RWPE2 (cell line): ENCODE data around the gene SNCG.
A peak's percentile ranks its signal among the peaks of the same experiment; 100 is the strongest.

Experiments
- ATAC-seq: fragments of 200-7000 bp; cut with Tn5 transposase; 3 replicates; pipeline ENCODE4 v1.9.1; 2021; ENCODE audit warnings: low read depth
- DNase-seq: peaks from one replicate; pipeline ENCODE4 v3.0.0-alpha.2; 2020; ENCODE audit warnings: low spot score
- H3K27ac ChIP-seq: fragments of 450-650 bp; 2 replicates; pipeline ENCODE4 v1.5.1; 2017; ENCODE audit warnings: mild to moderate bottlenecking; ENCODE audit not compliant: poor library complexity, severe bottlenecking
- H3K27me3 ChIP-seq: fragments of 250-450 bp; sonication (Bioruptor Pico); 2 replicates; pipeline ENCODE4 v1.5.1; 2021; ENCODE audit warnings: mild to moderate bottlenecking, moderate library complexity; ENCODE audit not compliant: insufficient read depth, poor library complexity, severe bottlenecking
- H3K36me3 ChIP-seq: fragments of 250-450 bp; sonication (Bioruptor Pico); 2 replicates; pipeline ENCODE4 v1.5.1; 2020; ENCODE audit warnings: low read depth, mild to moderate bottlenecking, moderate library complexity
- H3K4me1 ChIP-seq: fragments of 250-450 bp; sonication (Bioruptor Pico); 2 replicates; pipeline ENCODE4 v1.5.1; 2021; ENCODE audit warnings: mild to moderate bottlenecking, moderate library complexity; ENCODE audit not compliant: insufficient read depth, poor library complexity, severe bottlenecking
- H3K4me3 ChIP-seq: fragments of 250-450 bp; sonication (Bioruptor Pico); 2 replicates; pipeline ENCODE4 v1.5.1; 2021; ENCODE audit warnings: mild to moderate bottlenecking, moderate library complexity; ENCODE audit not compliant: severe bottlenecking
- H3K9me3 ChIP-seq: fragments of 250-450 bp; sonication (Bioruptor Pico); 2 replicates; pipeline ENCODE4 v1.5.1; 2021; ENCODE audit warnings: mild to moderate bottlenecking, moderate library complexity; ENCODE audit not compliant: severe bottlenecking
- TF ChIP-seq, protein P1 (sequence below): fragments of 450-650 bp; IDR thresholded peaks from one replicate; pipeline ENCODE4 v1.5.1; 2017; ENCODE audit warnings: mild to moderate bottlenecking, moderate library complexity; ENCODE audit not compliant: poor library complexity, severe bottlenecking

SNCG gene

DNA sequence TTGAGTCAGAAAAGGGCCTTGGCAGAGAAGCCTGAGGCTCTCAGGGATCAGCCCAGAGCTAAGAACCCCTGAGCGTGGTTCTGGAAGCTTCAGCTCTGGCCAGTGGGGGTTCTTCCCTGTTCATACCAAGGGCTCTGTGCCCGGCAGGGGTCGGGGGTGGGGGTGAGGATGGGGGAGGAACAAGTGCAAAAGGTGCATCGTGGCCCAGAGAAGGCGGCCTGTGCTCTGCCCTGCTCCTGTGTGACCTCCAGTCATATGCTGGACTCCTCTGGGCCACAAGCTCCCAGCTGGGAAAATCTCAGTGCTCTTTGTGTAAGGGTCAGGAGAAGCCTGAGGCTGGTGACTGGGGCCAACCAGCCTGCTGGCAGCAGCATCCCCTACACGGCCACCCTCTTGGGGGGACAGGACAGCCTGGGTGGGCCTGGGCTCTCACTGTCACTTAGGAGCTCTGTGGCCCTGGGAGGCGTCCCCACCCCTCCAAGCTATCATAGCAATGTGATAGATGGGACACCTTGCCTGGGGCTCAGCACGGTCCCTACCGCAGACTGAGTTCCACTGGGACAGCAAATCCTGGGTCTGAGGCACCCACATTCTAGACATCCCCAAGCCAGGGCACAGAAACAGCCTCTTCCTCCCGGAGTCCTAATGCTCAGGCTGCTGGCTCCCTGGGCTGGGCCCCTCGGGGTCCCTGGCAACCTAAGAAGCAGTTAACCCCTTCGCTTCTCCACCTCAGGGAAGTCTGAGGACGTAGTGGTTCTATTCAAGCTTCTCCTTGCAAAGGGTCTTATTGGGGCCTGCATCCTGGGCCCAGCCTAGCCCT, 3.5 kb upstream of the SNCG start:
- TF ChIP-seq, protein P1, sequence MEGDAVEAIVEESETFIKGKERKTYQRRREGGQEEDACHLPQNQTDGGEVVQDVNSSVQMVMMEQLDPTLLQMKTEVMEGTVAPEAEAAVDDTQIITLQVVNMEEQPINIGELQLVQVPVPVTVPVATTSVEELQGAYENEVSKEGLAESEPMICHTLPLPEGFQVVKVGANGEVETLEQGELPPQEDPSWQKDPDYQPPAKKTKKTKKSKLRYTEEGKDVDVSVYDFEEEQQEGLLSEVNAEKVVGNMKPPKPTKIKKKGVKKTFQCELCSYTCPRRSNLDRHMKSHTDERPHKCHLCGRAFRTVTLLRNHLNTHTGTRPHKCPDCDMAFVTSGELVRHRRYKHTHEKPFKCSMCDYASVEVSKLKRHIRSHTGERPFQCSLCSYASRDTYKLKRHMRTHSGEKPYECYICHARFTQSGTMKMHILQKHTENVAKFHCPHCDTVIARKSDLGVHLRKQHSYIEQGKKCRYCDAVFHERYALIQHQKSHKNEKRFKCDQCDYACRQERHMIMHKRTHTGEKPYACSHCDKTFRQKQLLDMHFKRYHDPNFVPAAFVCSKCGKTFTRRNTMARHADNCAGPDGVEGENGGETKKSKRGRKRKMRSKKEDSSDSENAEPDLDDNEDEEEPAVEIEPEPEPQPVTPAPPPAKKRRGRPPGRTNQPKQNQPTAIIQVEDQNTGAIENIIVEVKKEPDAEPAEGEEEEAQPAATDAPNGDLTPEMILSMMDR = no peak
- Histone ChIP-seq H3K4me3 (no peak overlapping the region), H3K9me3 (no peaks in the 10 kb centered on the region), H3K4me1 (peaks cover 17% of the 10 kb centered on the region), H3K27me3 (no peaks in the 10 kb centered on the region), H3K36me3 (no peaks in the 10 kb centered on the region), H3K27ac (no peak overlapping the region)
- DNase-seq (peak; percentile 47), ATAC-seq (no peak)

DNA sequence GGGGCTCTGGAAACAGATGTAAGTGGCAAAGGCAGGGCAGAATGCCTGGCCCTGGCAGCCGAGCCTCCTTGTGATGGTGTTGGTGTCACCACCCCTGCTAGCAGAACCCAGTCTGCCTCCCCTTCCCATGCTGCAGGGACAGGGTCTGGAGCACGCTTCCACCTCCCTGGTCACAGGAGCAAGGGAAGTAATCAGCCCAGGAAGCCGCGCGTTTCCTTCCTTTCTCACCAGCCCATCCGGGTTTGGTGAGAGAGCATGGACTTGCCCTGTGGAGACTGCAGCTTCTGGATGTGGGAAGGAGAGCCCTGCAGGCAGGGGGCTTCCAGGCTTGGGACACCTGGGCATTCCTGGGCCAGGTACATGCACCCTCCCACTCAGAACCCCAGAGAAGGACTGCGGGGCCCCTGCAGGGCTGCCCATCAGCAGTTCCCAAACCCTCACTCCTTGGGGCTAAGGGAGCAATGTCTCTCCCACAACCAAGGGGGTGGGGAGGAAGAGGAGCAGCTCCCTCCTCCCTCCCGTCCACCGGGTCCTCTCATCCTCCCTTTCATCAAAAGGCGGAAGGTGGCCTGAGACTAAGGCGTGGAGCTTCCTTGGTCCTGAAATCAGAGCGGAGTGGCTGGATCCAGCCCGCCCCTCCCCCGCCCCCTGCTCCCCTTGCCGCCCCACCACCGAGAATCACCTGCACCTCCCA, 2.8 kb upstream of the SNCG start:
- DNase-seq = peak; percentile 26
- H3K4me1 ChIP-seq = peaks cover 17% of the 10 kb centered on the region

DNA sequence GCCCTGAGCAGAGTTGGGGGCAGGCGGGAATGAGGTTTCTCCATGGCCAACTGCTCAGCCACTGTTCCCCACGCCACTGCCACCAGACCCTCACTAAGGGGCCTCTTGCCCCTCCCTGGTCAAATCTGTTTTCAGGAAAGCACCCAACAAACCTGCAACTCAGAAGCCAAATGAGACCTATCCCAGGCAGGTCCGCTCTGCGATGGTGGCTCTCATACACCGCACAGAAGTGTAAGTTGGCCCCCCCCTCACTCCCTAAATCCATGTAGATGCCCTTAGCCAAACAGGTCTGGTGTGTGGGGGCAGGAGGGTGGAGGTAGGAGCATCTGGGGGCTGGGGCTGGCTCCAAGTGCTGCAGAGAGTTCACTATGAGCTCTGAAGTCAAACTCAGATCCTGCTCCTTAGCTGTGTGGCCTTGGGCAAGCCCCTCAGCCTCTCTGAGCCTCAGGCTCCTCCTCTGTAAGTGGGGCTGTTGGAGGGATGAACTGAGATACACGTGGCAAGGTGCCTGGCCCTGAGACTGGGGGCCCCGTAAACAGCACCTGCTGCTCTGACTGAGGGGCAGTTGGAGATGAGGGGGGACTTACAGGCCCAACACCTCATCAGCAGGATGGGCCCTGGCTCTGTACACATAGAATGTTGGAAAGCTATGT, 2.1 kb upstream of the SNCG start:
- no peak overlapping the region for H3K27ac ChIP-seq
- ATAC-seq = no peak
- H3K27me3 ChIP-seq = no peaks in the 10 kb centered on the region
- TF ChIP-seq, protein P1 = no peak
- no peak for DNase-seq
- H3K4me1 ChIP-seq = peaks cover 20% of the 10 kb centered on the region
- no peaks in the 10 kb centered on the region for H3K36me3 ChIP-seq
- H3K4me3 ChIP-seq = no peak overlapping the region
- H3K9me3 ChIP-seq = no peaks in the 10 kb centered on the region

More for the DNA sequence above, 2.8 kb upstream of the SNCG start:
- ATAC-seq = no peak
- Histone ChIP-seq H3K4me3 (no peak overlapping the region), H3K36me3 (no peaks in the 10 kb centered on the region), H3K27ac (no peak overlapping the region), H3K27me3 (no peaks in the 10 kb centered on the region), H3K9me3 (no peaks in the 10 kb centered on the region)
- TF ChIP-seq, protein P1 = no peak

DNA sequence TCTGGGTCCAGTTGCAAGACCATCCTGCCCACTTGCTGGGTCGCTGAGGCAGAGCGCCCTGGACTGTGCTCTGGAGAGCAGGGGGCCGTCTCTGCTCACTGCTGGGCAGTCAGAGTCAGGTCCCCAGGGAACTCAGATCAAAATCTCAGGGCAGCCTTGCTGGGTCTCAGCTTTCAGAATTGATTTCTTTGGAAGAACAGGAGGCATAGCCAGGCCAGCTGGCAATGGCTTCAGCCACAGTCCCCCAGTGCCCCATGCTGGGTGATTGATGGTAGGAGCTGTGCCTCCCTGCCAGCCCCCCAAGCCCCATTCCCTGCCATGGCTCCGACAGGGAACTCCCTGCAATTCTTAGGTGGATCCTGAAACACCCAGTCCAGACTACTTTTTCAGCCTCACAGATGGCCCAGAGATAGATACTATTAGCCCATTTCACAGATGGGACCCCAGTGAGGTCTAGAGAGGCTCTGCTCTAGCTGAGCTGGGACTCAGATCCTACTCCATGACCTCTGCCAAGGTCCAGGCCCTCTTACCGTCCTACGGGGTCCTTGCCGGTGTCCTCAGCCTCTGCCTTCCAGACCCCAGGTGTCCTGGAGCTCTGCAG, 1.5 kb upstream of the SNCG start:
- H3K27ac ChIP-seq = no peak overlapping the region
- H3K4me3 ChIP-seq = no peak overlapping the region
- no peaks in the 10 kb centered on the region for H3K27me3 ChIP-seq
- H3K9me3 ChIP-seq = no peaks in the 10 kb centered on the region
- TF ChIP-seq, protein P1 = no peak
- no peak for DNase-seq
- peaks cover 23% of the 10 kb centered on the region for H3K4me1 ChIP-seq
- ATAC-seq = no peak
- no peaks in the 10 kb centered on the region for H3K36me3 ChIP-seq
